GM12801 (cell line): Measurements from ENCODE around the gene GPR65.

Experiments
- CTCF ChIP-seq: IDR thresholded peaks from one replicate; pipeline ENCODE4 v1.5.1; 2011; ENCODE audit warnings: control low read depth; ENCODE audit not compliant: insufficient read length; ENCODE audit errors: extremely low read depth

GPR65 gene

GRCh38 chr14:88043529-88044443 is 38.9 kb downstream of the GPR65 start:
- no peak for TF ChIP-seq CTCF

GRCh38 chr14:88044444-88044758 is 39.5 kb downstream of the GPR65 start:
- TF ChIP-seq CTCF: no peak

DNA sequence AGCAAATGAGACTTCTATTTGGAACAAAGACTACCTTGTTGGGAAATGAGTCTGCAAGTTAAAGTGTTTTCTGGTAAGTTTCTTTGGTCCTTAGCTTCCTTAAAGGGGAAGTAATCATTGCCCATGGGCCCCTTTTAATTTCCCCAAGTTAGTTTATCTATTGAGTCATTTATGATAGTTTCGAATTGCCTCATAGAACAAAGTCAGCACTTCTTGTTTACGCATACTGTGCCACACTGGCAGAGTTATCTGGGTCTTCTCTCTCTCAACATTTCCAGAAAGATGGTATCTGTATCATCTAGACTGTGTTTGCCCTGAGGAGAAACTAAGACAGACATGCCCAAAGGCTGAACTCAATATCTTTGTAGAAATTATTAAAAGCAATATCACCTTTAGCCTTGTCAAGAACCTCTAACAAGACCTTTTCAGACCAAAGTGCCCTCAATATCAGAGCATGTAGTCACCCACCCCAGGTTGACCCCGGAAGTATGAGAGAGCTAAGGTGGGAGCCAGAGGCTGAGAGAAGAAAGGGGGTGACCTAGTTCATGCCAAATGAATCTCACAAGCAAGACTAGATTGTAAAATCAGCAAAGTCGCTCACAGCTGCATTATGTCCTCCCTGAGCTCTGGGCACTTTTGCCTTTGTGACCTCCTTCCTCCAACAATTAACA is 40.0 kb downstream of the GPR65 start:
- no peak for TF ChIP-seq CTCF

GRCh38 chr14:88045705-88046104 is 40.8 kb downstream of the GPR65 start:
- no peak for TF ChIP-seq CTCF

DNA sequence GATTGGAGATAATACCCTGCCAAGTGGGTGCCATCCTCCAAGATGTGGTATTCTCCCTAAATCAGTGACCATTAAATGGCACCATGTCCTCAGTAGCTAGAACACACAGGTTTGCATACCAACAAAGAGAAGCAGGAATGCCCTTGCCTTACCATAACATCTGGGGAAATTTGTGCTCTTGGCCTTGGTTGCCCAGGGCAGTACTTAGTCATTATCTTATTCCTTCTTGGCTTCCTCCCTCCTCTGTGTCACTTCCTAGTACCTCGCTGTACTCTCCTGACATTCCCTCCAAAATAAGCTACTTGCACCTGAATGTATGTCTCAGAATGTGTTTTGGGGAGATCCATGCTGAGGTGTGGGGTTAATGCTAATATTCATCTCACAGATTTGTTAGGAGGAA is 43.4 kb downstream of the GPR65 start:
- no peak for TF ChIP-seq CTCF

DNA sequence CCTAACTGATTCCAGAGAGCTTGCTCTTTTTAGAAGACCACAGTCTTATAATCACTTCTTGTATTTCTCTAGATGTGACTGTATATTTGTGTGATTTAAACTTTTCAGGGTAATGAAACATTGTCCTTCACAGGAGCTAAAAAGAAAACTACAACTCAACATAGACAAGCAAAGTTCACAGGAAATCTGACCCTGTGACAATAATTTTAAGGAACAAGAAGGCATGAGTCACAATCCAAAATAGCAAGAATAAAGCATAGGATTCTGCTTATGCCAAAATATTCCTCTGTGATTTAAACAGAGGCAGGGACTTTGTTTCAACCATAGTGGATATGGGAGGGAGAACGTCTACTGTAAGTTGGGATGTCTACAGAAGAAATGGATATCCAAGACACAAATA is 44.3 kb downstream of the GPR65 start:
- no peak for TF ChIP-seq CTCF

- no peak for TF ChIP-seq CTCF
Measured at GRCh38 chr14:88049936-88050335, 45.0 kb downstream of the GPR65 start.
